GM19467 (cell line): ENCODE measurements around the gene CDC42BPB.

ENCODE experiments used
- ATAC-seq: cut with Tn5 transposase; IDR thresholded peaks from one replicate; pipeline ENCODE4 v1.9.1; 2021; ENCODE audit warnings: mild to moderate bottlenecking, moderate library complexity; ENCODE audit not compliant: unreplicated experiment

Gene CDC42BPB

DNA sequence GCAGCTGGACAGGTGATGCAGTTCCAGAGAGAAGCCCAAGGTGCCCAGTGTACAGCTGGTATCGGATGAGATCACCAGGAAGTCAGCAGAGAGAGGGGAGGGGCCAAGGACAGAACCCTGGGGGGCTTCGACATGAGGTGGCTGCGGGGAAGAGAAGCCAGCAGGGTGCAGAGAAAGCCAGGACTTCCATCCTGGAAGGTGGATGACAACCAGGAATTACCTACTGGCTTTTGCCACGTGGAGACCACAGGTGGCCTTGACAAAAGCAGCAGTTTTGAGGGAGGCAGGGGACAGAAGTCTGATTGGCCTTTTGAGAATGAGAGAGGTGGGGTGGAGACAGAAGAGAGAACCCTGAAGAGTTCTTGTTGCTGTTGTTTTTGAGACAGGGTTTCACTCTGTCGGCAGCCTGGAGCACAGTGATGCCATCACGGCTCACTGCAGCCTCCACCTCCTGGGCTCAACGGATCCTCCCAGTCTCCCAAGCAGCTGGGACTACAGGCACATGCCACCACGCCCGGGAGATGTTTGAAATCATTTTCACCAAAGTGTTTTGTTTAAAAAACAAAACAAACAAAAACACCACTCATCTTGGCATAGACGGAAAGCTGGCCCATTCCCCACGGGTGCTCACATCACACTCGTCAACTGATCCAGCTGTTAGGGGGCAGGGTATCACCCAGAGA, 35.2 kb downstream of the CDC42BPB start:
- no peak for ATAC-seq

DNA sequence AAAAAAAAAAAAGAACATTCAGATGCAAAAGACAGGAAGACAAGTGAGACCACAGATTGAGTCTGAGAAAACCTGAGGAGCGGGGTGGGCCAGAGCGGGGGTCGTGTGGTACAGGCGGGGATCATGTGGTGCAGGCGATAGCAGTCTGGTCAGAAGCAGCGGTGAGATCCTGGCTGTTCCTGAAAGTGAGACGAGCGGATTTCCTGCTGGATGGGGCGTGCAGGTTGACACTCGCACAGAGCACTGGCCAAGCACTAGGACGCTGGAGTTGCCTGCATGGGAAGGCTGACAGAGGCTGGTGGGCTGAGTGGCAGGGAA, 35.7 kb downstream of the CDC42BPB start:
- ATAC-seq, result no peak

DNA sequence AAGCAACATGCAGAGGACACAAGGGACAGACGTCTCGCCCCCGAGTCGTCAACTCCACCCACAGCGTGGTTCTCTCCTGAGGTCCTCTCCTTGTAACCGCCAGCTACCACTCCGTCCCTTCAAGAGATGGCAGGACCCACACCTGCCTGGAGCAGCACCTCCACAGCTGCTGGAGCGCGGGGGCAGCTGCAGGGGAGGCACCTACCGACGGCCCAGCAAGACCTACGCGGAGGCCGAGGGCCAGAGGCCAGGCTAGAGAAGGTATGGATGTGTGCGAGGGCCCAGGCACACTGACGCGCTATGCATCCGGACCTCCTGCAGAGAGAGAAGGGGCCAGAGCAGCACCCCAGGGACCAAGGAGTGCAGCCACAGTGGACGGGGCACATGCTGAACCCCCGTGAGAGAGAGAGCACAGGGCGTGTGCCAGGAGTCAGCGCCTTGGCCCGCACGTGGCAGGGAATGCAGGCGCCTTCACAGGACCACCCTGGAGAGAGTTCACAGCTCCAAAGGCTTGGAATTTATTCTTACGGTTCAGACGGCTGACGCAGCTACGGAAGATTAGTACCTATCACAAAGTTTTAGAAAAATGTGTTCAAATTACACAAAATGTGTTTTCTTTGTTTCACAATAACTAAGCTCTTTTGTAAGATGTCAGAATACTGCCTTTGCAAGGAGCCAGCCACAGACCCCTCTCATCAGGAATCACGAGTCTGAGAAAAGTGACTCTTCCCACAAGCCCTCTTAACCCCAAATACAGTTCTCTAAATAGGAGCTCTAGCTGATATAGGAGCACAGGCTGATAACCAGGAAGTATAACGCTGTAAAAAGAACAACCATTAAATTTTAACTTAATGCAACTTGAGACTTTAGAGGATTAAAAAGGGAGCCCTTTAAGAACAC, 36.8 kb downstream of the CDC42BPB start:
- ATAC-seq, result no peak

DNA sequence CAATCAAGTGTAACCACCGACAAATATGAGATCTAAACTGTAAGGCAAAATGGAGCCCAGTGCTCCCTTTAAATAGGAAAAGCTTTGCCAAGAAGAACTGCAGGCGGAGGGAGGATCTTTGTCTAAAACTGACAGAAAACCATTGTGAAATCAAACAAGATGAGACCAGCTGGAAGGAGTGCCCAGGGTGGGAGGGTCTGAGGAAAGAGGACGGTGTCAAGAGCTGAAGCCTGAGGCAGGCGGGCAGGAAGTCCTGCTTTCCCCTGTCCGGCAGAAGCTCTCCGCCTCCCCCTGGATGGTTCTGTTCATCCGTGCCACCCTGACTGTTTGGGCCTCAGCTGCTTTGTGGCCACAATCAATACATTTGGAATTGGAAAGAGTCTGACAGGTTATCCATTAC, 37.5 kb downstream of the CDC42BPB start:
- ATAC-seq, result no peak

DNA sequence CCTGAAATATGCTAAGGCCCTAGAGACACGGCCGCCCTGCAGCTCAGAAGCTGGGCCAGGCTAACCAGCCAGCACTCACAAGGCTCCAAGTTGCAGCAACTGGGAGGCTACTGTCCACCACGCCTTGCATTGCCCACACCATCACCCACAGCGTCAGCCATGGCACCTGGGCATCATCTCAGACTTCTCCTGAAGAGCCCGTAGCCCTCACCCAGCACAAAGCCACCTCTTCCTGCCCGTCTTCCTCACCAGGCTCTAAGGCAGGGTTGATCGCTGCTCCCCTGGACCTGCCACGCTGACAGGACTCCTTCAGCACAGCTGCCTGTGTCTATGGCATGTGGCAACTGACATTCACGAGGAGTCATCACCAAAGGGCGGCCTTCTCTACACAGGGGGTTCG, 38.1 kb downstream of the CDC42BPB start:
- no peak for ATAC-seq

DNA sequence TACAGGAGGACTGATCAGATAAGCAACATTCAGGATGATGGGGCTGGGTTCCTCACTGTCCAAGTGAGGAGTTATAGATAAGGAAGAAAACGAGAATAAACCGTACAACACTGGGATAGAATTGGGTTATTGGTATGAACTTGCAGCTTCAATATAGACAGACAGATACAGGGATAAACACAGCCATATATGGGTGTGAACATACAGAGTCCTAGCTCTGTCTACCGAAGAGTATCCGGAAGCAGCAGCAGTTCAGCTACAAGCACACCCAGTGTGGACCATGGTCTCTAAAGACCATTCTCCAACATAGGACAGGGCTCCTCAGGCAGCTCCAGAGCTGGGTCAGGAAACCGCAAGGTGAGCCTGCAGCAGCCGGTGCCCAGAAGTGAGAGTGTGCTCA, 40.8 kb downstream of the CDC42BPB start:
- ATAC-seq, result no peak

DNA sequence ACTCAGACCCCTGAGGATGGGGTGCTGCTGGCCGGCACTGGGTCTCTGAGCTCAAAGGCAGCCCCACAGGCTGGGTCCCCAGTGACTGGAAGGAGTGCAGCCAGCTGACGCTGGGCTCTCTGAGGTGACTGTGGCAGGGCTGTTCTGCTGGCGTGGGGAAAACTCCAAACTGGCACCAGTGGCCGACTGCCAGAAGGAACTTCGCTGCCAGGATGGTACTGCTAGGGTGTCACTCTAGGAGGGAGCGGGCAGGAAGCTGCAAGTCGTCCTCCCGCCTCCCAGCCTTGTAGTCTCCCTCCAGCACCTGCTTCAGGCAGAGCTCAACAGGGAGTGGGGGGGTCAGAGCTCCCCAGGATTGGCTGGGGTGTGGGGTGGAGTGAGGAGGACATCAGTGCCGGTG, 41.3 kb downstream of the CDC42BPB start:
- ATAC-seq, result no peak

DNA sequence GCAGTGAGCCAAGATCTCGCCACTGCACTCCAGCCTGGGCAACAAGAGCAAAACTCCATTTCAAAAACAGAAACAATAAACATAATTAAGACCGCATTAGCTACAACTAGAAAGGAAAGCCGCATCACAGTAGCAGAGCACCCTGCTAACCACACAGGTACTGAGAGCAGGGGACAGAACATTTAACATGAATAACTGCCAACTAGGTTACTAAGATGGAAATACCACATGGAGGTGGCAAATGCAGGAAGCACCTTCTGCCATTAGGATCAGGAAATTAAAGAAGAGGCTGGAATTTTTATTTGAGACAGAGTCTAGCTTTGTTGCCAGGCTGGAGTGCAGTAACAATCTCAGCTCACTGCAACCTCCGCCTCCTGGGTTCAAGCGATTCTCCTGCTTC, 41.9 kb downstream of the CDC42BPB start:
- ATAC-seq, result no peak

DNA sequence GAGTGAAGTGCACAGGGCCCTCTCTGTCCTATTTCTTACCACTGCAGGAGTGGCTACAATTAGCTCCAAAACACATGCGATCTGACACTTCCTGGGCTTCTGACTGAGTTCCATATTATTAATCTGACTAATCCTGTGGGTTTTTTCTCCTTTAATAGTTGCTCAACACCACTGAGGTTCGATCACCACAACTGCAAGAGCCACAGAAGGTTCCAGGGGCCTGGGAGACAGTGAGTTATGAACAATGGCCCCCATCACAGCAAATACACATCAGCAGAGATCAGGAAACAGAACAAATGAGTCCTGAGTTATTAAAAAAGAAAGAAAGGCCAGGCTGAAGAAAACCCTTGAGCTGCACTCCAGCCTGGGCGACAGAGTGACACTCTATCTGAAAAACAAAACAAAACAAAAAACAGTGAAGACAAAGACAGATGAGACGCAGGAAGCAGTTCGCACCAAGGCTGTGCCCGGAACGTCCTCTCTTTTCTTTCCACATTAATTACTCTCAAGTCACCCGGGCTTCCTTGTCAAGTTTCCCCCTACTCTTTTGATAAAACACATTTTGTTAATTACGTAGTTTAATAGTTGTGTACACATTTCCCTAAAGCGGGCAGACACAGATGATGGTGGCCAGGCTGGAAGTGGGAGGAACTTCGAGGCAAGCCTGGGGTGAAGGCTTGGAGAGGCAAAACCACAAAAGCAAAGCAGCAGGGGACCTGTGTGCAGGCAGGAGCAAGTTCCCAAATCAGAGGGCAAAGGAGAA, 42.7 kb downstream of the CDC42BPB start:
- no peak for ATAC-seq

DNA sequence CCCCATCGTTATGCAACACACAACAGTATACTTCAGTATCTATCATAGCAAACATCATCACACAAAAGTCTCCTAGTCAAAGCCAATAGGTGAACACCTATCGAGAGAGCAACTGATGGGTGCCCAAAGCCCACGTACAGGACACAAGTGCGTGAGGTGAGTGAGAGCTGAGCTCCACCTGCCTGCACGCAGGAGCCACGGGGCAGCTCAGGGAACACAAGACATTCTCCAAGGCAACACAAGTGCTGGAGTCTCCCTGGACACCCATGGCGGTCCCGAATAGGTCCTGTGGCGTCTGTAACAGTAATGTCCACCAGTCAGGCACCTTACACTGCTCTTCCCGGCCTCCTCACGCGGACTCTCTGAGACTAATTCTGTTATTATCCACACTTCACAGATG, 44.3 kb downstream of the CDC42BPB start:
- ATAC-seq, result no peak

DNA sequence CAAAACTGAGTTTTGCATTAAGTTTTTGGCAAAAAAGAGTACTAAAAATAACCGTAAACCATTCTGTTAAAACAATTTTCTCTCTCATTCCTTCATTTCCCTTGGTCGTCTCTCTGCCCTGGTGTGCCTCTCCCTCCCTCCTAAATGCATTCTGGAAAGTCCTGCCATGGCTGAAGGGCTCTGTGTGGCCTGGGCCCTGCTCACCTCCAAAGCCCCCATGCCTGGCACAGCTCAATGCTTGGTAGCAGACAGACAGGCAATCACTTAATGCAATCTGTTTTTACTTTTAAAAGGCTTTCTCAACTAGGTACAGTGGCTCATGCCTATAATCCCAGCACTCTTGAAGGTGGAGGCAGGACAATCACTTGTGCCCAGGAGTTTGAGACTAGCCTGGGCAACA, 47.8 kb downstream of the CDC42BPB start:
- no peak for ATAC-seq

DNA sequence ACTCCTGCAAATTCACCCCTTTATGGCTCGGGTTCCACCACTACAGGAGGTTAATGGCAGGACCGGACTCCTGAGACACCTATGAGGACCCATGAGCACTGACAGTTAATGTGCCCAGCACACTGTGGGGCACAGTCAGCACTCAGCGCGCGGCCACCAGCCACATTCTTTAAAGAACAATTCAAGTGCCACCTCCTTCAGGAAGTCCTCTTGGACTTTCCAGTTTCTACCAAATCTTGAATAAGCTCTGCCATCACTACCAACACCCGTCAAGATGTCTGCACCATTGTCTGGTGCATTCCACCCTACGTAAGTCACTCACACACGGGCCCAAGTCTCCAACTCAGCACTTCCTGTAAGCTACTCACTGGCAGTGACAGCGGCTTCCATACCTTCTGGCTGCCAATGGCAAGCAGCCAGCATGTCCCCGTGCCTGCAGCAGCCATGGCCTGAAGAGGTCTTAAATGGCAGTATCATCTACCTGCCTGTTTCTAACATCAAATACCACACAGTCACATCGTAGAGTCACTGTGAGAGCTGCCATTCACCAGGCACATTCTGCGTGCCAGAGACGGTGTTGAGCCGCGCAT, 48.5 kb downstream of the CDC42BPB start:
- ATAC-seq, result no peak

DNA sequence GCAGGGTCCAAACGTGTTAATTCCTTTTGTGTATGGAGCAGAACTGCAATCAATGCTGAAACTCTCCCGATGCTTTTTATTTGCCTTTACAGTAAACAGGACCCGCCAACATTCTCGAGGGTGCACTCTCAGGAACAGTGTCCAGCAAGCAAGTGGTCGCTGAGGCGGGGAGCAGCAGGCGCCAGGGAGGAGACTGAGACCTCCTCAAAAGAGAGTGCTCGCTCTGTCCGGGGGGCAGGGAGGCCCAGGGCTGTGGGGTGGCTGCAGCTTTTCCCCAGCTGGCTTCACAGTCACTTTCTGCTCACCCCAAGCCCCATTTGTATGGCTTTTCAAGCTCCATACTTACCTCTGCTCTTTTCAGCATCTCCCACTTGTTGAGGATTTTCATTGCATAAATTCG, 49.2 kb downstream of the CDC42BPB start:
- ATAC-seq, result no peak

DNA sequence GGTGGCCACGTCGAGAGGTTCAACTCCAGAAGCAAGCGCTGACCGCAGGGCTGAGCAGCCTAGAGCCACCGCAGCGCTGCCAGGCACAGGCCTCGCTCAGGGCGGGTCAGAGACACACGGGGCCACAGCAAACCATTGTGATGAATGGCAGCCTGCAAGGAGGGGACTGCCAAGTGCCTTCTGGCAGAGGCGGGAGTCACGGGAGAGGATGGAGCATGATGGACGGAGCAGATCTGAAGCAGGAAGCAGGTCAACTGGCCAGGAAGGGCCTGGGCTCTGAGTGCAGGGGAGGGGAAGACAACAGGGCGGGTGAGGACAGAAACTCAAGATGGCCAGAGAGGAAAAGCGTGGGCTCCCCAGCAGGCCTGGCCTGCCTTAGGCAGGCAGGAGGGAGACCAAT, 49.8 kb downstream of the CDC42BPB start:
- ATAC-seq, result no peak

DNA sequence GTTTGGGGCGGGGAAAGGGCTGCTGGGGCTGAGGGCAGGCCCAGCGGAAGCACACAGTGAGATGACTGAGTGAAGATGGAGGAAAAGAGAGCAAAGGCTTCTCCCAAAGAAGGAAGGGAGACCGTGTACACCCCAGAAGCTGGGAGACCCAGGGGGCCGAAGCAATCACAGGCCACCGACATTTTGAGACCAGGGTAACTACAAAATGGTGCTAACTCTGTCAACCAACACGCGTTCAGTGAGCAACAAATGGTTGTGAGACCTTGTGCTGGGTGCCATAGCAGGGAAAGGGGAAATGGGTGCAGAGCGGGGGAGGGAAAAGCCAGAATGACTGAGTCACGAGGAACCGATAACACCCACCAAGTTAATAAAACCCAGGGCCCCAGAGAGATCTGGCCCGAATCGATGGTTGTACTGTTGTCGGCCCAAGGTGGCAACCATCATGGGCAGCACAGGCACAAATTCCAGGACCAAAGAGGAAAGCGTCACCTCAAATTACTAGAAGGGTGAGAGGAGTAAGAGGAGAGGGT, 50.3 kb downstream of the CDC42BPB start:
- no peak for ATAC-seq

DNA sequence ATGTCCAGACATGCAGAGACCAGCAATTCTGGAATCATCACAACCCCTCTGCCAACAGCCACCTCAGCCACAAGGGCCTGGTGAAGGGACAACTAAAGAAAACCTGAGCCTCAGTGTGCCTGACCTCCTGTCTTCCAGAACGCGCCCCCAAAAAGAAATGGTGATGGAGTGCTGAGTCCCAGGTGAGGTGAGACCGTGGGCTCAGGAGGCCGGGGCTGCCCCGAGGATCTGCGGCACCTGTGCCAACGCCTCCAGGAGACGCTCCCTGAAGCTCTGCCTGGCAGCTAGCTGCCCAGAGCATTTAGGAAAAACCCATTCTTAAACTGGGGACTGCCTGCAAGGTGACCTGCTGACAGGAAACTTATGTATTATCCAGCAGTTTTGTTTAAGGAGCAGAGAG, 51.2 kb downstream of the CDC42BPB start:
- no peak for ATAC-seq

DNA sequence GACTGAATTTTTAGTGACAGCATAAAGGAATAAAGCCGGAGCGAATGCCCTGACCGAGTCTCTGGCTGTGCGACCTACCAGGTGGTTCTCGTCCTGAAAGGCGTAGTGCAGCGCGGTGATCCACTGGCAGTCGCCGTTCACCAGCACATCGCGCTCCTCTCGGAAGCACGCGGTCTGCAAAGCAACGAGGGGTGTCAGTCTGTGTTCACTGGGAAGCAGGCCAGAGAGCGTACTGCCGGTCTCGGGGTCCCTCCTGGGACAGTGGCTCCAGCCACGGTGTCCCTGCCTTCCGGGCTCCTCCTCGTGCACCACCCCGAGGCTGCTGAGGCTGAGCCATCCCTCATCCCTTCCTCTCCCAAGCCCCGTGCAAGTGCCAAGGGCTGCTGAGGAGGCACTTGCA, 53.5 kb downstream of the CDC42BPB start:
- no peak for ATAC-seq

DNA sequence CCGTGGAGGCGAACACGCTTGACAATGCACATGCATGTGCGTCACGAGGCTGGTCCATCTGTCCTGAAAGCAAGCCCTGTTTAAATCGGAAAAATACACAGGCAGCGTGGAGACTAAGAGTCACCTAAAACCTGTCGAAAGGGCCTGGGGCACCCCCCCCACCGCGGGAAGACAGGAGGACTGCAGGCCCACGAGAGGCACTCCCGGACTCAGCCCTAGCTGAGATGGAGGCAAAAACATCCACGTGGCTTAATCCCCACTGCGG, 54.1 kb downstream of the CDC42BPB start:
- ATAC-seq, result no peak

DNA sequence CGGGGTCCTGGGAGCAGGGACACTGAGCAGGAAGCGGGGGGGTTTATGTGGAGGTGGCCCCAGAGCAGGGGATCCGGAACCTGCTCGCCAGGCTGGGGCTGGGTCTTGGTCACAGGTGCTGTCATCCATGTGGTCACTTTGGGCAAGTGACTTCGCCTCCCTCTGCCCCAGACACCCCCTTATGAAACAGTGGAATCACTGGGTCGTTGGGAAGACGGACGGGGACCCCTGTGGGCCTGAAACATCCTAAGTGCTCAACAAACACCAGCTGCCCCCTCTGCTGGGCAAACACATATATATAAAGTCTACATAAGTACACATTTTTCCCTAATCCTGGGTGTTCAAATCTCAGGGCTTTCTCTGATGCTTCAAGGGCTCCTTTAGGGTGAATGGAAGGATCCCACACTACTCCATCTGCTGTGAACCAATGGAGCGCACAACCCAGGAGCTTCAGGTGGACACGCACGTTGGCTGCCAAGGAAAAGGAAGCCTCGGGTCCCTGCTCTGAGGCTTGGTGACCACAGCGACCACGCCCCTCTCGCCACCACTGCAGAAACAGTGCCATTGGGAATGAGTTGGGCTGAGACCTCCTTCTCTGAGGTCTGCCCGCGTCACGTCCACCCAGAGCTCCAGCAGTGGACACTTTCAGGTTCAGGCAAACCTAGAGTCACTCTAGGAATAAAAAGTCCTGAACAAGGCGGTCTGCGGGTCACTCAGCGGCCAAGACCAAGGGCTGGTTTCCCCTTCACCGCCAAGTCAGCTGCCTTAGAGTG, 54.6 kb downstream of the CDC42BPB start:
- no peak for ATAC-seq

DNA sequence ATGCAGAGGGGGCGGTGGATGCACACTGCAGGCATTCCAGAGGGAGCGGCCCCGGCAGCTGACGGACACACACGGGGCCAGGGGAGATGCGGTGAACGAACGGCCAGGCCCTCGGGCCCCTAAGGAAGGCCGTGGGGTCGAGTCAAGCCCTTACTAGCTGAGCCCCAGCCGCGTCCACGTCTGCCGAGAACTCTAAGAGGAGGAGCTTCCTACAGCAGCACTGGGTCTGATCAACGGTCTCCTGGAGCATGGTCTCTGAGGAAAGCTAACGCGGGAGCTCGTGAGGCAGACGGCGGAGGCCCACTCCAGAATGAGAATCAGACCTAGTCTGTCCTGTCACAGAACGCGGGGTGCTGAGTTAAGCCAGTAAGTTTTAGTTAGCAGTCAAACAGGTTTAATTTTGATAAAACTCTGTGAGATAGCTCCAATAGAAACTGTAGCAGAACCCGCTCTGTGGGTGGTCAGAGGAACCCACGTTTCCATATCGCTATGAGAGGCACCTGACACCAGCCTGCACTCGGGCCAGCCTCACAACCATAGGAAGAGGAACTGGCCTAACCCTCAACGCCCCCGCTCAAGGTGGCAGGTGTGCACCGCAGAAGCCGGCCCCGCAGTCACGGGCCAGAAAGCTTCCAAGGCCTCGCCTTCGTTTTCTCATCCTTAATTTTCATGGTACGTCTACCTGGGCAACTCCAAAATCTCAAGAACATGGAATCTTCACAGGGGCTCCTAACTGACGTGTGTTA, 55.5 kb downstream of the CDC42BPB start:
- no peak for ATAC-seq
